H9 (cell line): Measurements from ENCODE around the gene ZMAT5. TPM values are rescaled to one million over a fixed set of nuclear protein-coding genes. Genes with fewer than 3 reads are reported as not detected.

ENCODE experiments used
- DNase-seq: peaks from one replicate; pipeline ENCODE4 v3.0.0-alpha.2; 2017
- H2AFZ ChIP-seq: one replicate; pipeline ENCODE4 v1.6.1; 2013; ENCODE audit warnings: mild to moderate bottlenecking, low read length, control low read depth, moderate library complexity
- H2AK5ac ChIP-seq: 2 replicates; pipeline ENCODE4 v1.6.1; 2013; ENCODE audit warnings: low read length, control low read depth, mixed read lengths; ENCODE audit not compliant: insufficient read length
- H2BK120ac ChIP-seq: one replicate; pipeline ENCODE4 v1.6.1; 2013; ENCODE audit warnings: low read depth, mild to moderate bottlenecking, low read length, control low read depth, inconsistent platforms; ENCODE audit not compliant: poor library complexity, severe bottlenecking
- H2BK12ac ChIP-seq: 2 replicates; pipeline ENCODE4 v1.6.1; 2013; ENCODE audit warnings: low read length, control low read depth, mixed read lengths, low read depth; ENCODE audit not compliant: insufficient read length
- H2BK15ac ChIP-seq: 2 replicates; pipeline ENCODE4 v1.6.1; 2013; ENCODE audit warnings: low read depth, low read length, control low read depth
- H2BK20ac ChIP-seq: one replicate; pipeline ENCODE4 v1.6.1; 2013; ENCODE audit warnings: low read depth, mild to moderate bottlenecking, low read length, control low read depth, inconsistent platforms; ENCODE audit not compliant: poor library complexity, severe bottlenecking
- H2BK5ac ChIP-seq: 2 replicates; pipeline ENCODE4 v1.6.1; 2013; ENCODE audit warnings: low read length, control low read depth, mixed read lengths; ENCODE audit not compliant: insufficient read length
- H3K14ac ChIP-seq: 2 replicates; pipeline ENCODE4 v1.6.1; 2013; ENCODE audit warnings: low read length, control low read depth; ENCODE audit not compliant: insufficient read depth
- H3K18ac ChIP-seq: 2 replicates; pipeline ENCODE4 v1.6.1; 2013; ENCODE audit warnings: low read depth, mild to moderate bottlenecking, mixed read lengths, low read length, control low read depth; ENCODE audit not compliant: insufficient read length
- H3K23ac ChIP-seq: 2 replicates; pipeline ENCODE4 v1.6.1; 2013; ENCODE audit warnings: low read length, control low read depth, mixed read lengths, low read depth; ENCODE audit not compliant: insufficient read length
- H3K23me2 ChIP-seq: 2 replicates; pipeline ENCODE4 v1.6.1; 2013; ENCODE audit warnings: low read depth, mild to moderate bottlenecking, mixed read lengths, low read length, control low read depth; ENCODE audit not compliant: insufficient read length, poor library complexity, severe bottlenecking
- H3K27ac ChIP-seq: 2 replicates; pipeline ENCODE4 v1.5.1; 2013; ENCODE audit warnings: low read length, control low read depth, mixed read lengths, low read depth; ENCODE audit not compliant: insufficient read length
- H3K27me3 ChIP-seq: 2 replicates; pipeline ENCODE4 v1.6.1; 2013; ENCODE audit warnings: low read length, control low read depth, inconsistent platforms; ENCODE audit not compliant: insufficient read depth
- H3K4ac ChIP-seq: 2 replicates; pipeline ENCODE4 v1.6.1; 2013; ENCODE audit warnings: low read depth, mild to moderate bottlenecking, control low read depth, inconsistent platforms, low read length, moderate library complexity
- H3K4me1 ChIP-seq: 2 replicates; pipeline ENCODE4 v1.6.1; 2013; ENCODE audit warnings: low read length, control low read depth, inconsistent platforms; ENCODE audit not compliant: insufficient read depth
- H3K4me2 ChIP-seq: 2 replicates; pipeline ENCODE4 v1.6.1; 2013; ENCODE audit warnings: low read length, control low read depth, mixed read lengths; ENCODE audit not compliant: insufficient read length, insufficient read depth
- H3K56ac ChIP-seq: 2 replicates; pipeline ENCODE4 v1.6.1; 2013; ENCODE audit warnings: low read depth, mild to moderate bottlenecking, mixed read lengths, low read length, control low read depth; ENCODE audit not compliant: insufficient read length
- H3K79me1 ChIP-seq: 2 replicates; pipeline ENCODE4 v1.6.1; 2013; ENCODE audit warnings: low read depth, mild to moderate bottlenecking, moderate library complexity, low read length, control low read depth, inconsistent platforms; ENCODE audit not compliant: insufficient read depth, poor library complexity, severe bottlenecking
- H3K79me2 ChIP-seq: 2 replicates; pipeline ENCODE4 v1.6.1; 2013; ENCODE audit warnings: low read length, control low read depth, inconsistent platforms; ENCODE audit not compliant: insufficient read depth
- H3K9ac ChIP-seq: 2 replicates; pipeline ENCODE4 v1.6.1; 2013; ENCODE audit warnings: low read length, control low read depth, mixed read lengths; ENCODE audit not compliant: insufficient read length; ENCODE audit errors: extremely low read depth
- H3K9me3 ChIP-seq: one replicate; pipeline ENCODE4 v1.6.1; 2013; ENCODE audit warnings: low read depth, low read length, inconsistent platforms; ENCODE audit not compliant: control insufficient read depth
- H3T11ph ChIP-seq: one replicate; pipeline ENCODE4 v1.6.1; 2013; ENCODE audit warnings: mild to moderate bottlenecking, low read length, control low read depth, inconsistent platforms
- H4K20me1 ChIP-seq: one replicate; pipeline ENCODE4 v1.6.1; 2013; ENCODE audit not compliant: control insufficient read depth, insufficient read length, insufficient read depth
- H4K5ac ChIP-seq: 2 replicates; pipeline ENCODE4 v1.6.1; 2013; ENCODE audit warnings: low read depth, mild to moderate bottlenecking, mixed read lengths, low read length, control low read depth; ENCODE audit not compliant: insufficient read length
- H4K8ac ChIP-seq: replicated peaks from 2 replicates; pipeline ENCODE4 v1.6.1; 2013; ENCODE audit warnings: low read length, control low read depth, mixed read lengths, low read depth; ENCODE audit not compliant: insufficient read length
- H4K91ac ChIP-seq: 2 replicates; pipeline ENCODE4 v1.6.1; 2013; ENCODE audit warnings: low read depth, mild to moderate bottlenecking, moderate library complexity, mixed read lengths, low read length, control low read depth; ENCODE audit not compliant: insufficient read length
- H3K27ac Mint-ChIP-seq, 3 experiments: 2 replicates in 2 of 3; 3 replicates in 1 of 3; pipeline ENCODE4 v1.8.0; 2020 to 2021; ENCODE audit warnings: mixed read lengths in 3 of 3, mild to moderate bottlenecking in 1 of 3, moderate library complexity in 1 of 3
- H3K27me3 Mint-ChIP-seq: 2 replicates; pipeline ENCODE4 v1.8.0; 2021; ENCODE audit warnings: low read depth, mild to moderate bottlenecking, moderate library complexity, mixed read lengths
- H3K36me3 Mint-ChIP-seq, 3 experiments: 2 replicates in 2 of 3; 3 replicates in 1 of 3; pipeline ENCODE4 v1.8.0; 2020 to 2021; ENCODE audit warnings: low read depth in 3 of 3, mixed read lengths in 3 of 3; ENCODE audit not compliant: insufficient read depth in 1 of 3
- H3K4me1 Mint-ChIP-seq, 2 experiments: 2 replicates each; pipeline ENCODE4 v1.8.0; 2020; ENCODE audit warnings: mixed read lengths in 2 of 2
- H3K4me3 Mint-ChIP-seq, 2 experiments: 2 replicates in 1 of 2; 3 replicates in 1 of 2; pipeline ENCODE4 v1.8.0; 2020 to 2021; ENCODE audit warnings: mild to moderate bottlenecking in 2 of 2, mixed read lengths in 2 of 2, moderate library complexity in 1 of 2
- H3K9me3 Mint-ChIP-seq, 2 experiments: 2 replicates in 1 of 2; 3 replicates in 1 of 2; pipeline ENCODE4 v1.8.0; 2020; ENCODE audit warnings: mild to moderate bottlenecking in 2 of 2, mixed read lengths in 2 of 2, moderate library complexity in 1 of 2
- WGBS: extraction: QIAGEN DNeasy Blood & Tissue Kit; methylation state at CpG from one replicate; pipeline ENCODE4 v1.1.7; 2013; ENCODE audit warnings: missing lambda C conversion rate, low lambda C conversion rate, mixed read lengths; ENCODE audit not compliant: insufficient read length; ENCODE audit errors: extremely low coverage; 5-methylcytosine and 5-hydroxymethylcytosine counted together
- total RNA-seq: library from RNA; stranded (reverse); gene quantifications from 2 replicates; pipeline ENCODE4 v1.2.1, GENCODE V29; 2021
- TF ChIP-seq, protein P1 (sequence below): fragments of 200-600 bp; sonication (generic); conservative IDR thresholded peaks from 3 replicates; pipeline ENCODE4 v1.8.0; 2021; ENCODE audit warnings: antibody characterized with exemption, mild to moderate bottlenecking

ZMAT5 gene
- total RNA-seq, 1 experiment from 2014 or later: 13.9 TPM

- Histone ChIP-seq H3K23me2 (no peaks in the 10 kb centered on the region), H3K4me2 (no peak overlapping the region), H3K9me3 (no peaks in the 10 kb centered on the region), H3K9ac (no peak overlapping the region), H3K27me3 (no peaks in the 10 kb centered on the region), H2BK12ac (no peak overlapping the region), H3K14ac (no peak overlapping the region), H2AK5ac (no peak overlapping the region), H3K79me1 (no peaks in the 10 kb centered on the region), H2BK5ac (no peak overlapping the region), H3T11ph (no peak overlapping the region), H3K4ac (no peak overlapping the region), H4K20me1 (no peaks in the 10 kb centered on the region), H3K4me1 (no peaks in the 10 kb centered on the region), H3K56ac (no peak overlapping the region), H2BK15ac (no peak overlapping the region), H4K5ac (no peak overlapping the region), H4K91ac (no peak overlapping the region), H2AFZ (no peak overlapping the region), H2BK20ac (no peak overlapping the region), H3K23ac (no peak overlapping the region), H3K18ac (no peak overlapping the region), H3K27ac (no peak overlapping the region), H3K79me2 (no peaks in the 10 kb centered on the region), H4K8ac (no peak overlapping the region), H2BK120ac (no peak overlapping the region)
- Mint-ChIP-seq H3K27me3 (no peaks in the 10 kb centered on the region; the same call in 1 of the 2 replicates), H3K36me3 (peaks cover 1 to 4% (median 3%) of the 10 kb centered on the region in 3 experiments; a peak in 5 of 7 replicates), H3K9me3 (no peaks in the 10 kb centered on the region), H3K4me3 (no peak overlapping the region), H3K4me1 (peaks cover 0 to 7% of the 10 kb centered on the region in 2 experiments; a peak in 3 of 4 replicates), H3K27ac (peak overlapping the region in 1 of 3 experiments; percentile 85; a peak in 1 of 7 replicates)
- WGBS: no CpG with 5 or more reads among the region's 3 CpGs
- TF ChIP-seq, protein P1, sequence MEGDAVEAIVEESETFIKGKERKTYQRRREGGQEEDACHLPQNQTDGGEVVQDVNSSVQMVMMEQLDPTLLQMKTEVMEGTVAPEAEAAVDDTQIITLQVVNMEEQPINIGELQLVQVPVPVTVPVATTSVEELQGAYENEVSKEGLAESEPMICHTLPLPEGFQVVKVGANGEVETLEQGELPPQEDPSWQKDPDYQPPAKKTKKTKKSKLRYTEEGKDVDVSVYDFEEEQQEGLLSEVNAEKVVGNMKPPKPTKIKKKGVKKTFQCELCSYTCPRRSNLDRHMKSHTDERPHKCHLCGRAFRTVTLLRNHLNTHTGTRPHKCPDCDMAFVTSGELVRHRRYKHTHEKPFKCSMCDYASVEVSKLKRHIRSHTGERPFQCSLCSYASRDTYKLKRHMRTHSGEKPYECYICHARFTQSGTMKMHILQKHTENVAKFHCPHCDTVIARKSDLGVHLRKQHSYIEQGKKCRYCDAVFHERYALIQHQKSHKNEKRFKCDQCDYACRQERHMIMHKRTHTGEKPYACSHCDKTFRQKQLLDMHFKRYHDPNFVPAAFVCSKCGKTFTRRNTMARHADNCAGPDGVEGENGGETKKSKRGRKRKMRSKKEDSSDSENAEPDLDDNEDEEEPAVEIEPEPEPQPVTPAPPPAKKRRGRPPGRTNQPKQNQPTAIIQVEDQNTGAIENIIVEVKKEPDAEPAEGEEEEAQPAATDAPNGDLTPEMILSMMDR: no peak
- DNase-seq: no peak
Measured at GRCh38 chr22:29750029-29750428, 16.8 kb downstream of the ZMAT5 start.
